Tibial nerve (tissue), 4 donors: ENCODE measurements around the gene WWC2.

Experiments used
- CTCF ChIP-seq, 5 experiments: fragments of 200-600 bp in 3 of 5; fragments of 450-650 bp in 2 of 5; sonication (generic) in 3 of 5; IDR thresholded peaks; one replicate each; pipeline ENCODE4 v1.5.1; 2016 to 2019; ENCODE audit warnings: antibody characterized with exemption in 5 of 5, mild to moderate bottlenecking in 3 of 5, moderate library complexity in 2 of 5
- EP300 ChIP-seq, 2 donors: sonication (generic); formaldehyde crosslinking; IDR thresholded peaks; one replicate each; pipeline ENCODE4 v1.6.1; 2017; ENCODE audit warnings: antibody characterized with exemption in 2 of 2, mild to moderate bottlenecking in 1 of 2
- POLR2A ChIP-seq, 2 donors: fragments of 450-650 bp; IDR thresholded peaks; one replicate each; pipeline ENCODE4 v1.6.1; 2017; ENCODE audit warnings: antibody characterized with exemption in 2 of 2, mild to moderate bottlenecking in 2 of 2, moderate library complexity in 2 of 2

GRCh38 chr4:183144787-183145186, 45.7 kb downstream of the WWC2 start:
- TF ChIP-seq CTCF (IDR thresholded peaks at IDR 0.05) = no peak
- TF ChIP-seq POLR2A (IDR thresholded peaks at IDR 0.05) = no peak
- TF ChIP-seq EP300 (IDR thresholded peaks at IDR 0.05) = no peak
